Upper lobe of right lung (tissue), 1 donor: ENCODE measurements around the gene SERPINA5. TPM values are rescaled to one million over a fixed set of nuclear protein-coding genes. Genes with fewer than 3 reads are reported as not detected.

Experiments
- ATAC-seq: fragments of 200-7000 bp; cut with Tn5 transposase; one replicate; pipeline ENCODE4 v1.9.1; 2020; ENCODE audit warnings: mild to moderate bottlenecking, moderate library complexity
- DNase-seq: peaks from one replicate; pipeline ENCODE4 v3.0.0-alpha.2; 2020
- H3K27ac ChIP-seq: fragments of 200-600 bp; one replicate; pipeline ENCODE4 v1.8.0; 2022
- H3K27me3 ChIP-seq: fragments of 200-600 bp; one replicate; pipeline ENCODE4 v1.8.0; 2022; ENCODE audit warnings: mild to moderate bottlenecking
- H3K36me3 ChIP-seq: fragments of 200-600 bp; one replicate; pipeline ENCODE4 v1.8.0; 2022
- H3K4me1 ChIP-seq: fragments of 200-600 bp; one replicate; pipeline ENCODE4 v1.8.0; 2022
- H3K4me3 ChIP-seq: fragments of 200-600 bp; one replicate; pipeline ENCODE4 v1.8.0; 2022; ENCODE audit warnings: mild to moderate bottlenecking
- H3K9me3 ChIP-seq: fragments of 200-600 bp; one replicate; pipeline ENCODE4 v1.8.0; 2022
- intact Hi-C: fragments of 100-400 bp; cut with DNase I; formaldehyde crosslinking; loops from one replicate; pipeline ENCODE4 v1.11.0; 2022
- total RNA-seq: library from RNA; stranded (reverse); fragmentation: NEBNext Ultra II Directional; extraction: Animal tissue kit (Norgen Biotek cat#: 25700); gene quantifications from one replicate; pipeline ENCODE4 v1.2.1, GENCODE V29; 2021
- TF ChIP-seq, protein P1 (sequence below): fragments of 200-600 bp; IDR thresholded peaks from one replicate; pipeline ENCODE4 v1.8.0; 2022; ENCODE audit warnings: antibody characterized with exemption
- donor health status: DM: no; HTN: yes; CAD: no; lungs with severe emphysema.

The SERPINA5 gene
- total RNA-seq, 1 donor from 2014 or later: 0.41 TPM

DNA sequence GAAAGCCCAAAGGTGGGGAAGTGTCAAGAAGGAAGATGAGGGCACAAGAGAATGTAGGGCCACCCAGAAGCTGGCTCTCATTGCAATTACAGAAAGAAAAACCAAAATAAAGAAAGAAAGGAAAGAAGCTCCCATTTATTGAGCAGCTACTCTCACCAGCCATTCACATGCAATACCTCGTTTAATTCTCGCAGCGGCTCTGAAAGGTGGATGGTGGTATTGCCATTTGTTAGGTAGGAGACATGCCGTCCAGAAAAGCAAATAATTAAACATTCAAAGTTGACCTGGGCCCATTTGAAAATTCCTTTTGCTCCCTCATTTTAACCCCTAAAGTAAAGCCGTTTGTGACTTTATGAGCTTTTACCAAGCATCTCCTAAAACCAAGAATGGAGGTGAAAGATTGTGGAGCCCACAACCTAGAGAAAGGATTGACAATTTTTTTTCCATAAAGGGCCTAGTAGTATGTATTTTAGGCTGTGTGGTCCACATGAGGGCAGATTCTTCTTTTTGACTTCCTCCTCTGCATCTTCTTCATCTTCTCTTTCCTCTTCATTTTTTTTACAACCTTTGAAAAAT is 36.2 kb downstream of the SERPINA5 start:
- Histone ChIP-seq H3K27me3 (no peaks in the 10 kb centered on the region), H3K4me3 (no peak overlapping the region), H3K4me1 (no peaks in the 10 kb centered on the region), H3K9me3 (peaks cover 21% of the 10 kb centered on the region), H3K27ac (no peak overlapping the region), H3K36me3 (no peaks in the 10 kb centered on the region)
- intact Hi-C loops: no loop called here
- DNase-seq: no peak
- no peak for ATAC-seq
- TF ChIP-seq, protein P1, sequence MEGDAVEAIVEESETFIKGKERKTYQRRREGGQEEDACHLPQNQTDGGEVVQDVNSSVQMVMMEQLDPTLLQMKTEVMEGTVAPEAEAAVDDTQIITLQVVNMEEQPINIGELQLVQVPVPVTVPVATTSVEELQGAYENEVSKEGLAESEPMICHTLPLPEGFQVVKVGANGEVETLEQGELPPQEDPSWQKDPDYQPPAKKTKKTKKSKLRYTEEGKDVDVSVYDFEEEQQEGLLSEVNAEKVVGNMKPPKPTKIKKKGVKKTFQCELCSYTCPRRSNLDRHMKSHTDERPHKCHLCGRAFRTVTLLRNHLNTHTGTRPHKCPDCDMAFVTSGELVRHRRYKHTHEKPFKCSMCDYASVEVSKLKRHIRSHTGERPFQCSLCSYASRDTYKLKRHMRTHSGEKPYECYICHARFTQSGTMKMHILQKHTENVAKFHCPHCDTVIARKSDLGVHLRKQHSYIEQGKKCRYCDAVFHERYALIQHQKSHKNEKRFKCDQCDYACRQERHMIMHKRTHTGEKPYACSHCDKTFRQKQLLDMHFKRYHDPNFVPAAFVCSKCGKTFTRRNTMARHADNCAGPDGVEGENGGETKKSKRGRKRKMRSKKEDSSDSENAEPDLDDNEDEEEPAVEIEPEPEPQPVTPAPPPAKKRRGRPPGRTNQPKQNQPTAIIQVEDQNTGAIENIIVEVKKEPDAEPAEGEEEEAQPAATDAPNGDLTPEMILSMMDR: no peak

DNA sequence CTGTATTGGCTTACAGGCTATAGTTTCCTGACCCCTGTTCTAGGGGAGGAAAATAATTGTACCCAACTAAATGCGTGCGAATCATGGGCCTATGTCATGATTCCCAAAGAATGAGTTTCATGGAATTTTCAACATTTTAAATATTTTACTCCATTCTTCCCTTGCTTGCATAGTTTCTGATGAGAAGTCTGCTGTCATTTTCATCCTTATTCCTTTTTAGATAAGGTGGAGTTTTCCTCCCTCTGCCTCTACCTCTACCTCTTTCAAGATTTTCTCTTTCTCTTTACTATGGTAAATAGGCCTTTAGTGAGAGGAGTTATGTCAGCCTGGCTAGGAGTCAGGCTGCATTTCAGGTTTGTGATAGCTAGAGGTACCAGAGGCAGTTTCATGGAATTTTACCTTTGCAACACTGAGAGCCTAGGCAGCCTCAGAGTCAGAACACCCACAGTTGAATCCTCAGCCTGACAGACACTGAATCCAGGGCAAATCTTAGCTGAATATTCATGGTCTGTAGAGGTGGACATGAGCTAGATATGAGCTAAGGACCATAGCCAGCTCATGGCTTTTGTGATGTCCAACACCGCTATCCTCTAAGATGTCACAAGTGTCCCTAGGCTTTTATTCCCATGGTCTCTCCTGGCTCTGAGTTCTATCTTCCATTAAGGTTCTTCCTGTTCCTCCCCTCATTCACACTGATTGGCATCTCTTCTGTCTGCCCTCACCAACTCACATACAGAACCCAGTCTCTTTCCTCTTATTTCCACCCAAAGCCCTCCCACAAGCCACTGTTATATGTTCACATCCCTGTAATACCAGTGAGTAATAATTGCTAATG is 37.0 kb downstream of the SERPINA5 start:
- Histone ChIP-seq H3K27ac (no peak overlapping the region), H3K4me1 (no peaks in the 10 kb centered on the region), H3K27me3 (no peaks in the 10 kb centered on the region), H3K36me3 (no peaks in the 10 kb centered on the region), H3K9me3 (peaks cover 21% of the 10 kb centered on the region), H3K4me3 (no peak overlapping the region)
- TF ChIP-seq, protein P1: no peak
- ATAC-seq (no peak), DNase-seq (no peak)
- intact Hi-C loops: no loop called here

DNA sequence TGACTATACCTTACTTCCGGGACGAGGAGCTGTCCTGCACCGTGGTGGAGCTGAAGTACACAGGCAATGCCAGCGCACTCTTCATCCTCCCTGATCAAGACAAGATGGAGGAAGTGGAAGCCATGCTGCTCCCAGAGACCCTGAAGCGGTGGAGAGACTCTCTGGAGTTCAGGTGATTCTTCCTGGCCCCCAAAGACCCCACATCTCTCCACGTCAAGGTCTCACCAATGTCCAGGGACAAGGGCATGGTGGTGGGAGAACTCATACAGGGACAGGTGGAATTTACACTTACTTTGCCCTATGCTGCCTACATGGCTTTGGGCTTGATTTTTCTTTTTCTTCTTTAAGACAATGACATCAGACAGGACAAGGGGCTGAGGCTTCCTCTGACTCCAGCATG is 38.1 kb downstream of the SERPINA5 start:
- no peaks in the 10 kb centered on the region for H3K27me3 ChIP-seq
- intact Hi-C loops: no loop called here
- ATAC-seq: no peak
- DNase-seq: no peak
- TF ChIP-seq, protein P1: no peak
- no peaks in the 10 kb centered on the region for H3K36me3 ChIP-seq
- H3K4me1 ChIP-seq: no peaks in the 10 kb centered on the region
- H3K4me3 ChIP-seq: no peak overlapping the region
- no peak overlapping the region for H3K27ac ChIP-seq
- peaks cover 21% of the 10 kb centered on the region for H3K9me3 ChIP-seq

DNA sequence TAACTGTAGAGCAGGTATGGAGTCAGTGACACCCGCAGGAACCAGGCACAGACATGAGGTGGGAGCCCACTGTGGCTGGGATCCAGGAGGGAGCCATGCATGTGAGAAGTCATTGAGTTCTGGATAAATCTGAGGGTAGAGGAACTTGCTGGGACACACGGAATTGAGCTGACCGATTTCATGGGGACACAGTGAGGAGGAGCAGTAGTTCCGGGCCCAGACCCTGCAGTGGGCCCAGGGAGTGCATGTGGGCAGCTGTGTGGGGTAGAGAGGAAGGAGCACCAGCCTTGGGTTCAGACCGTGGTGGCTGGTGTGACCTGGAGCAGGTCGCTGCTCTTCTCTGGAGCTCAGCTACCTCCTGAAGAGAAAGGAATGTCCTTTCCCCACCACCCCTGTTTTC is 39.4 kb downstream of the SERPINA5 start:
- intact Hi-C loops: no loop called here
- no peak for ATAC-seq
- Histone ChIP-seq H3K27ac (no peak overlapping the region), H3K36me3 (no peaks in the 10 kb centered on the region), H3K4me1 (no peaks in the 10 kb centered on the region), H3K9me3 (peaks cover 21% of the 10 kb centered on the region), H3K27me3 (no peaks in the 10 kb centered on the region), H3K4me3 (no peak overlapping the region)
- DNase-seq: no peak
- TF ChIP-seq, protein P1: no peak

DNA sequence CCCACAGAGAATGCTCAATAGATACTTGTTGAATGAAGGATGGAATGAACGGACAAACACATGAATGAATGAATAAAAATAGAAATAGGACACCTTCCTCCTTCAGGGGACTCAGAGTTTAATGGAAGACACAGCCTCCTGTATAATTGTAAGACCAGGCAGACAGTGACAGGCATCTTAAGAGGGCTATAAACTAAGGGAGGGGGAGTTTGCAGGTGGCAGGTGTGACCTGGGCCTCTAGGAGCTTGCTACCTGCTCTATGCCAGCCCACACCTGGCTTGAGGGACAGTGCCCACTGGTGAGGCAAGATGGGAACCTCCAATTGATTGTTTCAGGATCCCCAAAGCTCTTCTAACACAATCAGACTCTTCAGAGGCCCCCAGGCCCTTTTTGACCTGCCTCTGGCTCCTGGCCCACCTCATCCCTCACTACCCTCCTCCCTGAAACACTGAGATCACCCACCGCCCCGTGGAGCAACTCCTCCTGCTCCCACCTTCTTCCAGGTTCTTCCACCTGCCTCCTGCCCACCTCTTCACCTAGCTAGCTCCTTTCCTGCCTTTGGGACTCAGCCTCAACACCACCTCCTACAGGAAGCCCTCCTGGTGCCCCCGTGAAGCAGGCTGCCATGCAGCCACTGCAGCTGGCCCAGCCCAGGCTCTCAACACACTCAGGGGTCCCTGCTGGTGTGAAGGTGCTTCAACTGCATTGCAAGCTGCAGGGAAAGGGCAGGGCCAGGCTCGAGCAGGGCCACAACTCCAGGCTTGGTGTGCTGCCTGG is 40.3 kb downstream of the SERPINA5 start:
- DNase-seq (peak; percentile 47), ATAC-seq (no peak)
- Histone ChIP-seq H3K9me3 (peaks cover 21% of the 10 kb centered on the region), H3K36me3 (no peaks in the 10 kb centered on the region), H3K27me3 (no peaks in the 10 kb centered on the region), H3K4me3 (no peak overlapping the region), H3K27ac (no peak overlapping the region), H3K4me1 (no peaks in the 10 kb centered on the region)
- TF ChIP-seq, protein P1: no peak
- intact Hi-C loops: no loop called here
